ENCODE data around the gene ARRB1. TPM values are rescaled to one million over a fixed set of nuclear protein-coding genes. Genes with fewer than 3 reads are reported as not detected.

Gene ARRB1
- total and polyA plus RNA-seq, 10 of the 15 experiments (the other 5 are each of a cell fraction or from before 2014, with no cell fraction given) = 0.39 to 12.9 (median 1.7) TPM

- TF ChIP-seq ZNF687 (IDR thresholded peaks at IDR 0.05) = no peak
These were observed 25.6 kb downstream of the ARRB1 start (continued) for GRCh38 chr11:75325713-75326438.

DNA sequence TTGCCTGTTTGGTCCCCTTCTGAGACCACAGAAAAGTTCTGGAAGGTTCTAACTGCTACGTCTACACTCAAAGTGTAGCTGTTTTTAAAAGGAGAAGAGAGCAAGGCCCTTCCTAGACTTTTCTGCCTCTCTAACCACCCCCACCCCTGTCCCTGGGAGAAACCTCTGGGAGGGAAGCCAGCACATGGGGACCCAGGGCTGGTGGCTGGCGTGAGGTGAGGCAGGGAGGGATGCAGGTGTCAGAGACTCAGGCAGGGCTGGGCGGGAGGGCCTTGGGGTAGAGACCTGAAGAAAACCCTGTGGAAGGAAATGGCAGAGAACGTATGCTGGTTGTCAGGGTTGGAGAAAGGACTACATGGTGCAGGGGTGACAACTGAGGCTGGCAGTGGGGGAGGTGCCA lies 26.7 kb downstream of the ARRB1 start:
- Histone ChIP-seq H3K4me2 (ENCODE audit: control insufficient read depth, insufficient read depth) (no peak overlapping the region), H3K27ac (ENCODE audit: control insufficient read depth, insufficient read depth) (no peak overlapping the region), H3K27me3 (replicated peaks in 1 of 2; ENCODE audit: control insufficient read depth in 2 of 2, insufficient read depth in 2 of 2, low read length in 1 of 2) (no peaks in the 10 kb centered on the region), H3K4me1 (ENCODE audit: control insufficient read depth, insufficient read depth, low read length) (peaks cover 14% of the 10 kb centered on the region), H2AFZ (ENCODE audit: control insufficient read depth, low read depth, low read length) (no peak overlapping the region), H3K9me3 (replicated peaks; ENCODE audit: control insufficient read depth, insufficient read depth, low read length) (no peaks in the 10 kb centered on the region), H3K36me3 (ENCODE audit: control insufficient read depth in 2 of 2, insufficient read depth in 2 of 2, low read length in 1 of 2) (no peaks in the 10 kb centered on the region; a peak in 1 of 4 replicates), H4K20me1 (ENCODE audit: control insufficient read depth, insufficient read depth) (no peaks in the 10 kb centered on the region), H3K4me3 (no peak overlapping the region), H3K79me2 (ENCODE audit: control insufficient read depth, insufficient read depth, low read length) (no peaks in the 10 kb centered on the region), H3K9ac (ENCODE audit: control insufficient read depth, insufficient read depth, low read length) (no peak overlapping the region)
- in situ Hi-C loops (cut with MboI) (loop anchor here (5.0 kb wide), 1 partner anchor 58 kb away; no protein-coding TSS in a partner anchor), intact Hi-C loops (cut with micrococcal nuclease; ENCODE audit: unreplicated experiment) (no loop called here)
- no peak for ATAC-seq
- POLR2A ChIA-PET = no interaction called here
- no peak for TF ChIP-seq EZH2 (IDR thresholded peaks at IDR 0.05; ENCODE audit: borderline replicate concordance, control insufficient read depth, low read depth, low read length)
- no peak for TF ChIP-seq POLR2AphosphoS5 (IDR thresholded peaks at IDR 0.05; ENCODE audit: low read length)
- TF ChIP-seq IKZF1 (conservative IDR thresholded peaks at IDR 0.05) = no peak
- no peak for TF ChIP-seq NRF1 (conservative IDR thresholded peaks at IDR 0.05; ENCODE audit: low read depth, low read length)
- TF ChIP-seq HDAC2 (IDR thresholded peaks at IDR 0.05) = no peak
- TF ChIP-seq ZNF622 (IDR thresholded peaks at IDR 0.05) = no peak
- TF ChIP-seq NFIC (IDR thresholded peaks at IDR 0.05; ENCODE audit: low read depth, low read length) = no peak
- TF ChIP-seq ESRRA (IDR thresholded peaks at IDR 0.05; ENCODE audit: low read length) = no peak
- no peak for TF ChIP-seq CBX5 (IDR thresholded peaks at IDR 0.05; ENCODE audit: low read depth)
- no peak for TF ChIP-seq PAX5 (IDR thresholded peaks at IDR 0.05; ENCODE audit: borderline replicate concordance, low read depth, low read length)
- RAD21 ChIA-PET (ENCODE audit: unreplicated experiment) = no interaction called here
- 10% methylated on average over 4 of the region's 4 CpGs for WGBS (ENCODE audit: insufficient coverage, insufficient replicate concordance, low lambda C conversion rate, missing lambda C conversion rate)
- SMC1A ChIA-PET (ENCODE audit: uncharacterized antibody, unreplicated experiment) = no interaction called here
- DNase-seq (ENCODE audit: low read depth, low spot score) = no peak
- CTCF ChIA-PET = interaction anchor here (0.8 kb wide), 1 partner anchor 83 kb away, joined by 3 read pairs; no protein-coding TSS in a partner anchor
- no peak for FAIRE-seq
- BruUV-seq (replicated peaks) = no TSS peak

All from GM12878 (cell line).